ENCODE data around the gene MUC13.

Gene MUC13

DNA sequence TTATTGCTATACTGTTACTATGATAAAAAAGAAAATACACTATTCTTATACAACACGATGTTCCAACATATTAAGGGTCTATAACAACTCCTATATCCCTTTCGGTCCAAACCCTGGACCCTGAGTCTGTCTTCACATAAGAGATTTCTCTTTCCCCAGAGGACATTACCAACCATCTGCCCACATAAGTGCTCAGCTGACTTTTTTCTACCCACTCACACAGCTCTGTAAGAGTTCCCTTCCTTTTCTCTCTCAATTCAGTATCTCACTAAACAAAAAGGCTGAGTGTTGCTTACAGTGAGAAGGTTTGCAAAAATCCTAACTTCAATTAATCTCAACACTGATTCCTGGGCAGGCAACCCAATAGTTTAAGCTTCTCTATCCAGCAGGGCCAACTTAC, 77.9 kb downstream of the MUC13 start:
- H3K4me3 ChIP-seq (ENCODE audit: low read length in 2 of 2) = no peak overlapping the region
- peaks cover 0 to 8% of the 10 kb centered on the region in 2 donors for H3K4me1 ChIP-seq (ENCODE audit: control insufficient read depth in 2 of 2, insufficient read depth in 2 of 2, low read length in 2 of 2)
- H3K9me3 ChIP-seq (ENCODE audit: control insufficient read depth in 2 of 2, low read length in 2 of 2) = no peaks in the 10 kb centered on the region
- H3K27ac ChIP-seq (ENCODE audit: low read depth in 2 of 2, low read length in 2 of 2) = no peak overlapping the region
- H3K27me3 ChIP-seq (ENCODE audit: control insufficient read depth in 2 of 2, insufficient read depth in 2 of 2, low read length in 2 of 2) = no peaks in the 10 kb centered on the region
- no peak overlapping the region for H3K9ac ChIP-seq (ENCODE audit: low read depth in 1 of 2, low read length in 2 of 2)
- peaks cover 0 to 4% of the 10 kb centered on the region in 2 donors for H3K36me3 ChIP-seq (ENCODE audit: control insufficient read depth in 2 of 2, insufficient read depth in 2 of 2, low read length in 2 of 2)
